ENCODE results near the gene SLC5A11.

DNA sequence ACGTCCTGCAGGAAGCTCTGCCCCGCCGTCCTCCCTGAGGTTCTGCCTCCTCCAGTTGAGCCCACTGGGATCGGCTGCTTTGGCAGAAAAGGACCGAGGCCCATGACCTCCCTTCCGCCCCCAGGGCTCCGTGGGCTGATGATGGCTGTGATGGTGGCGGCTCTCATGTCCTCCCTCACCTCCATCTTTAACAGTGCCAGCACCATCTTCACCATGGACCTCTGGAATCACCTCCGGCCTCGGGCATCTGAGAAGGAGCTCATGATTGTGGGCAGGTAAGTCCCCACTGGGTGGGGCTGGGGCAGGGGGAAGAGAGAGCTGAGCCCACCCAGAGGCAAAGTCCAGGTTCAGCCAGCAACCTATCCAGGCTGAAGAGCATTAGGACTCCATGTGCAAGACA is 61.1 kb downstream of the SLC5A11 start:
- TF ChIP-seq POLR2A (IDR thresholded peaks at IDR 0.05) = no peak
- TF ChIP-seq, protein P1, sequence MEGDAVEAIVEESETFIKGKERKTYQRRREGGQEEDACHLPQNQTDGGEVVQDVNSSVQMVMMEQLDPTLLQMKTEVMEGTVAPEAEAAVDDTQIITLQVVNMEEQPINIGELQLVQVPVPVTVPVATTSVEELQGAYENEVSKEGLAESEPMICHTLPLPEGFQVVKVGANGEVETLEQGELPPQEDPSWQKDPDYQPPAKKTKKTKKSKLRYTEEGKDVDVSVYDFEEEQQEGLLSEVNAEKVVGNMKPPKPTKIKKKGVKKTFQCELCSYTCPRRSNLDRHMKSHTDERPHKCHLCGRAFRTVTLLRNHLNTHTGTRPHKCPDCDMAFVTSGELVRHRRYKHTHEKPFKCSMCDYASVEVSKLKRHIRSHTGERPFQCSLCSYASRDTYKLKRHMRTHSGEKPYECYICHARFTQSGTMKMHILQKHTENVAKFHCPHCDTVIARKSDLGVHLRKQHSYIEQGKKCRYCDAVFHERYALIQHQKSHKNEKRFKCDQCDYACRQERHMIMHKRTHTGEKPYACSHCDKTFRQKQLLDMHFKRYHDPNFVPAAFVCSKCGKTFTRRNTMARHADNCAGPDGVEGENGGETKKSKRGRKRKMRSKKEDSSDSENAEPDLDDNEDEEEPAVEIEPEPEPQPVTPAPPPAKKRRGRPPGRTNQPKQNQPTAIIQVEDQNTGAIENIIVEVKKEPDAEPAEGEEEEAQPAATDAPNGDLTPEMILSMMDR (IDR thresholded peaks at IDR 0.05) = no peak

Data from heart left ventricle (tissue), 13 donors.